Endothelial cell of coronary artery (primary cell): ENCODE results near the gene RGPD3. TPM values are rescaled to one million over a fixed set of nuclear protein-coding genes. Genes with fewer than 3 reads are reported as not detected.

ENCODE experiments used
- total RNA-seq: library from RNA; depleted of rRNA; stranded (reverse); fragments of >200 nt; gene quantifications from 2 replicates; pipeline ENCODE4 v1.2.3, GENCODE V29; 2014

RGPD3 gene
- total RNA-seq: 0.09 and 0.19 TPM in 2 replicates

DNA sequence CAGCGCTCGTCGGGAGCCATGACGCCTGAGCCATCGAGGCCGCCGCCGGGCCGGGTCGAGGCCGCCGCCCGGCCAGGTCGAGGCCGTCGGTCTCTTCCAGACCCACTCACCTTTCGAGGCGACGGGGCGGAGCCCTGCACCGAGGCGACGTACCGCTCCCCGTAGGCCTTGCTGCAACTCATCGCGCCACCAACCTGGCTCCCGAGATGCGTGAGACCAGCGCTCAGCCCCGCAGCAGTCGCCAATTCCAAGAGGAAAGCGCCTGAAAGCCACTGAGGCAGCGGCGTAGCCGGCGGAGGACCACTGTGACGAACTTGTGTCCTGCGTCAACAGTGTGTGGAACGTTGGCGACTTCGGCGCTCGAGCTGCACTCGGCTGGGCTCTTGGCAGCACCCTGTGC lies at the start of gene RGPD3:
Gene RGPD3, minus strand, starts transcription at position 307 of the 400 bp plus-strand sequence. Its CDS starts 125 bp downstream, at position 182.

DNA sequence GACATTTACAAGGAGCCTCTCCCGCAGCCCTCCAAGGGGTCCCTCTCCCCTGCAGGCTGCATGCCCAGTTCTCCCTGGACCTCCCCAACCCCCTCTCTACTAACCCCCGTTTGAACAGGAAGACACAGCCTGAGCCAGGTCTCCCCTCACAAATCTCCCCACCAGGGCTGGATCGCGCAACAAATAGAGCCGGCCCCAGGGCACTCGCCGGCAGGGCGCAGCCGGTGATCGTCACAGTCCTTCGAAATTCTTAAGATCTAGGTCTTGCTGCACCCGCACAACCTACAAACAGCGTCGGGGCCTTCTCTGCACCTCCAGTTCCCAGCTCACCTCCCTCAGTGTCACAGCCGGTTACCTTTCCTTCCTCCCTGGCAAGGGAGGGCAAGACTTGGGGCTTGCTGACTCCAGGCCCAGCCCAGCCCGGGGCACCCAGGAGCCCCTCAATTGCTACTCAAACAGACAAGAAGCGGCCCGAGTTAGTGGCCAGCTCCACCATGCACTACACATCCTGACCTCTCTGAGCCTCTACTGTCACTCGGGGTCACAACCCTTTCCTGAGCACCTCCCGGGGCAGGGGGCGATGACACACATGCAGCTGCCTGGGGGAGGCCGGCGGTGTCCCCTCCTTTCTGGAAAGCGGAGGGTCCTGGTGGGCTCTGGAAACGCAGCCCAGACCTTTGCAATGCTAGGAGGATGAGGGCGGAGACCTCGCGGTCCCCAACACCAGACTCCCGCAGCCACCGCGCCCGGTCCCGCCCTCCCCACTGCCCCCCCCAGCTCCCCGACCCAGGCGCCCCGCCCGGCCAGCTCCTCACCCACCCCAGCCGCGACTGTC lies 18.6 kb upstream of the RGPD3 start, which contains the start of gene CD8B2:
Gene CD8B2, plus strand, starts transcription at position 814 of the 835 bp plus-strand sequence. CDS start 63 bp downstream, outside the sequence.

Other genes with a start within 250 kb of the RGPD3 start
- not detected in 2 replicates for gene CD8B2, start 19.0 kb upstream of the RGPD3 start, total RNA-seq